HAP-1 (cell line): Measurements from ENCODE around the gene OR6S1.
A peak's percentile ranks its signal among the peaks of the same experiment; 100 is the strongest.
"Not testable (repeated sequence)": the region's sequence is repeated elsewhere in the genome, so short reads cannot be mapped to it uniquely, and the experiment has no call there.

Source experiments
- DNase-seq, 2 experiments: peaks; one replicate each; pipeline ENCODE4 v3.0.0-alpha.2; 2016 to 2020; ENCODE audit warnings: low spot score in 2 of 2
- H3K27me3 ChIP-seq: fragments of 250-450 bp; sonication (Bioruptor Pico); 2 replicates; pipeline ENCODE4 v1.5.1; 2020; ENCODE audit warnings: low read depth, mild to moderate bottlenecking, moderate library complexity
- H3K36me3 ChIP-seq: fragments of 250-450 bp; sonication (Bioruptor Pico); replicated peaks from 2 replicates; pipeline ENCODE4 v1.5.1; 2020; ENCODE audit warnings: mild to moderate bottlenecking
- H3K4me1 ChIP-seq: fragments of 250-450 bp; sonication (Bioruptor Pico); 2 replicates; pipeline ENCODE4 v1.5.1; 2020; ENCODE audit warnings: mild to moderate bottlenecking
- H3K4me3 ChIP-seq: fragments of 250-450 bp; sonication (Bioruptor Pico); 2 replicates; pipeline ENCODE4 v1.5.1; 2020; ENCODE audit warnings: mild to moderate bottlenecking, moderate library complexity
- H3K9me3 ChIP-seq: fragments of 250-450 bp; sonication (Bioruptor Pico); 2 replicates; pipeline ENCODE4 v1.5.1; 2020; ENCODE audit warnings: mild to moderate bottlenecking, moderate library complexity
- in situ Hi-C: fragments of 300-500 bp; cut with MboI; formaldehyde crosslinking; loops from 3 replicates; pipeline ENCODE4 v1.14.3; 2020; ENCODE audit warnings: low sequenced_read_pairs, inconsistent platforms, mixed read lengths

The OR6S1 gene

DNA sequence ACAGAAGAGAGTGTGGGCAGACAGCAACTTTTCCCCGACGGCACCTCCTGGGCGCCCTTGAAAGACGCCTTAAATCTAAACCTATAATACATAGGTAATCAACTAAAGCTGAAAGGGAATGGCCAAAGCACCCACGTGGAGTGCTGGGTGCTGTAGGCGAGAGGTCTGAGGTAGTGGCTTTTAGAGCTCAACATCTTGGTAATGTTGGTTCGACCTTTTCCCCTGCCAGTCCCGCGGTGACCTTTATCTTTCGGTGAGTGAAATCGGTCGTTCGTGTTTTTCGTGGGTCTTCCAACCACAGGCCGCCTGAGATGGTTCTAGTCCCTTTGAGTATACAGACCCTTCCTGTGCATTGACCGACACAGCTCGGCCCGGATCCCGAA, 9.1 kb downstream of the OR6S1 start:
- H3K4me3 ChIP-seq = peak overlapping the region; percentile 53
- peaks cover 11% of the 10 kb centered on the region for H3K27me3 ChIP-seq
- peaks cover 4% of the 10 kb centered on the region for H3K4me1 ChIP-seq
- no peaks in the 10 kb centered on the region for H3K9me3 ChIP-seq
- in situ Hi-C loops = loop anchor here (5.0 kb wide), 1 partner anchor 50 kb away; the partner anchor contains the start of gene RNASE4
- DNase-seq = peak; percentile 45 to 50
- H3K36me3 ChIP-seq = no peaks in the 10 kb centered on the region

- peaks cover 11% of the 10 kb centered on the region for H3K27me3 ChIP-seq
- peak; percentile 55 to 82 for DNase-seq
Observed at GRCh38 chr14:20631880-20632389, 9.6 kb downstream of the OR6S1 start.

GRCh38 chr14:20631023-20631879, 10.2 kb downstream of the OR6S1 start:
- H3K4me1 ChIP-seq = peaks cover 4% of the 10 kb centered on the region
- no peaks in the 10 kb centered on the region for H3K9me3 ChIP-seq
- H3K27me3 ChIP-seq = peaks cover 9% of the 10 kb centered on the region
- H3K4me3 ChIP-seq = peak overlapping the region; percentile 53
- in situ Hi-C loops = loop anchor here (5.0 kb wide), 1 partner anchor 51 kb away; the partner anchor contains the start of gene RNASE4
- H3K36me3 ChIP-seq = no peaks in the 10 kb centered on the region
- DNase-seq = peak; percentile 69 to 75

More at GRCh38 chr14:20631880-20632389, 9.6 kb downstream of the OR6S1 start:
- no peaks in the 10 kb centered on the region for H3K9me3 ChIP-seq
- in situ Hi-C loops = loop anchor here (5.0 kb wide), 1 partner anchor 50 kb away; the partner anchor contains the start of gene RNASE4
- H3K36me3 ChIP-seq = no peaks in the 10 kb centered on the region
- peak overlapping the region; percentile 53 for H3K4me3 ChIP-seq
- H3K4me1 ChIP-seq = peaks cover 4% of the 10 kb centered on the region

- peaks cover 4% of the 10 kb centered on the region for H3K4me1 ChIP-seq
- peaks cover 9% of the 10 kb centered on the region for H3K27me3 ChIP-seq
- no peaks in the 10 kb centered on the region for H3K36me3 ChIP-seq
- H3K9me3 ChIP-seq = no peaks in the 10 kb centered on the region
- peak; percentile 76 to 80 for DNase-seq
- H3K4me3 ChIP-seq = peak overlapping the region; percentile 53
- in situ Hi-C loops = loop anchor here (5.0 kb wide), 1 partner anchor 52 kb away; the partner anchor contains the start of gene RNASE4
Observed at GRCh38 chr14:20630340-20631022, 11.0 kb downstream of the OR6S1 start.

- Histone ChIP-seq H3K9me3 (no peaks in the 10 kb centered on the region; the same call in 1 of the 2 replicates), H3K4me3 (no peak overlapping the region), H3K36me3 (no peaks in the 10 kb centered on the region), H3K4me1 (peaks cover 4% of the 10 kb centered on the region), H3K27me3 (peaks cover 9% of the 10 kb centered on the region)
- in situ Hi-C loops = no loop called here
- no peak for DNase-seq
Observed at GRCh38 chr14:20628063-20628854, 13.2 kb downstream of the OR6S1 start.

- in situ Hi-C loops = no loop called here
- H3K4me1 ChIP-seq = peaks cover 4% of the 10 kb centered on the region
Observed at GRCh38 chr14:20627346-20628027, 14.0 kb downstream of the OR6S1 start.

GRCh38 chr14:20626274-20626673, 15.2 kb downstream of the OR6S1 start:
- Histone ChIP-seq H3K4me3 (no peak overlapping the region), H3K9me3 (no peaks in the 10 kb centered on the region; the same call in 1 of the 2 replicates), H3K27me3 (peaks cover 9% of the 10 kb centered on the region), H3K36me3 (no peaks in the 10 kb centered on the region), H3K4me1 (peaks cover 1% of the 10 kb centered on the region)
- in situ Hi-C loops = no loop called here
- DNase-seq = no peak

More at GRCh38 chr14:20627346-20628027, 14.0 kb downstream of the OR6S1 start:
- Histone ChIP-seq H3K27me3 (peaks cover 9% of the 10 kb centered on the region), H3K9me3 (no peaks in the 10 kb centered on the region; the same call in 1 of the 2 replicates), H3K4me3 (no peak overlapping the region), H3K36me3 (no peaks in the 10 kb centered on the region)
- DNase-seq = no peak

- Histone ChIP-seq H3K4me3 (no peak overlapping the region), H3K27me3 (peaks cover 9% of the 10 kb centered on the region), H3K9me3 (no peaks in the 10 kb centered on the region; the same call in 1 of the 2 replicates), H3K4me1 (no peaks in the 10 kb centered on the region; the same call in none of the 2 replicates), H3K36me3 (no peaks in the 10 kb centered on the region)
- no peak for DNase-seq
- in situ Hi-C loops = no loop called here
Observed at GRCh38 chr14:20624495-20625070, 16.9 kb downstream of the OR6S1 start.

DNA sequence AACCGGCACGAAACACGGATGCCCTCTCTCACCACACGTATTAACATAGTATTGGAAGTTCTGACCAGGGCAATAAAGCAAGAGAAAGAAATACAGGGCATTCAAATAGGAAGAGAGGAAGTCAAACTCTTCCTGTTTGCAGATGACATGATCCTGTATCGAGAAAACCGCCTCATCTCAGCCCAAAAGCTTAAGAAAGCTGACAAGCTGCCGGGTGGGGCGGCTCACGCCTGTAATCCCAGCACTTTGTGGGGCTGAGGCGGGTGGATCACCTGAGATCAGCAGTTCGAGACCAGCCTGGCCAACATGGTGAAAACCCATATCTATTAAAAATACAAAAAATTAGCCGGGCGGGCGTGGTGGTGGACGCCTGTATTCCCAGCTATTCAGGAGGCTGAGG, 17.7 kb downstream of the OR6S1 start:
- H3K27me3 ChIP-seq = peaks cover 5% of the 10 kb centered on the region
- no peak overlapping the region for H3K4me3 ChIP-seq
- no peak for DNase-seq
- H3K36me3 ChIP-seq = no peaks in the 10 kb centered on the region
- H3K4me1 ChIP-seq = no peaks in the 10 kb centered on the region; the same call in none of the 2 replicates
- in situ Hi-C loops = no loop called here
- no peaks in the 10 kb centered on the region; the same call in 1 of the 2 replicates for H3K9me3 ChIP-seq

DNA sequence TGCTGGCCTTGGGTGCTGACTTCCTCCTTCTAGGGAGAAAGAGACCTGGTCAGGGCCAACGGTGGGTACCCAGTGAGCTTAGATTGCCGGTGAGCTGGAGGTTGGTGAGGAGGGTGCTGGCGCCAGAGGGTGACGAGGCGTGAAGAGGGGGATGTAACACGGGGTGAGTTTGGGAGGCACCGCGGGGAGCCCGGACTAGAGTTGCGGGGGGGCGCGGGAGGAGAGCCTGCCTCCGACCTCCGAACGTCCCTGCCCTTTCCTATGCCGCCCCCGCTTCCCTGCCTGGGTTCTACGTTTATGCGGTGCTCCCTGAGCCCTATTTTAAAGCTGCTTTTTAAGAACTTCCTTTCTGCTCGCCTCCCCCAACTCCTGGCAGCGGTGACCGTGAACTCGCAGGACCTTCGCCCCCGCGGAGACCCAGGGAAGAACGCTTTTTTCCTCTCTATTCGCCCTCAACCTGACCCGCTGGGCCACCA, 18.6 kb downstream of the OR6S1 start:
- in situ Hi-C loops = no loop called here

GRCh38 chr14:20620798-20621478, 20.6 kb downstream of the OR6S1 start:
- no peak for DNase-seq
- Histone ChIP-seq H3K36me3 (no peaks in the 10 kb centered on the region), H3K9me3 (no peaks in the 10 kb centered on the region; the same call in 1 of the 2 replicates), H3K4me3 (no peak overlapping the region), H3K4me1 (peaks cover 6% of the 10 kb centered on the region), H3K27me3 (no peaks in the 10 kb centered on the region)
- in situ Hi-C loops = no loop called here

More for the DNA sequence above, 18.6 kb downstream of the OR6S1 start:
- H3K4me1 ChIP-seq = peaks cover 6% of the 10 kb centered on the region
- no peaks in the 10 kb centered on the region for H3K36me3 ChIP-seq
- peaks cover 5% of the 10 kb centered on the region; the same call in 1 of the 2 replicates for H3K27me3 ChIP-seq
- no peak overlapping the region for H3K4me3 ChIP-seq
- no peak for DNase-seq
- H3K9me3 ChIP-seq = no peaks in the 10 kb centered on the region; the same call in 1 of the 2 replicates

DNA sequence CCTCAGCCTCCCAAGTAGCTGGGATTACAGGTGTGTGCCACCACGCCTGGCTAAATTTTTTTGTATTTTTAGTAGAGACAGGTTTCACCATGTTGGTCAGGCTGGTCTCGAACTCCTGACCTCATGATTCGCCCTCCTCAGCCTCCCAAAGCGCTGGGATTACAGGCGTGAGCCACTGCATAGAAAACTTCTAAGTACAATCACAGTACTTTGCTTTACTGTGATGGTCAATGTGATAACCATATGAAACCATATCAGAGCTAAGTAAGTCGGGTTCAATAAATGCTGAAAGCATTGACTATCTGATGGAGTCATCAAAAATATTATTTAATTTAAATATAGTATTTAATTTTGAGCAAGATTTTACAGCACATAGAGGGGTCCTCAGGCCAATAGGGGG, 21.8 kb downstream of the OR6S1 start:
- H3K36me3 ChIP-seq, DNase-seq, H3K9me3 ChIP-seq, H3K27me3 ChIP-seq, H3K4me3 ChIP-seq, in situ Hi-C loops, H3K4me1 ChIP-seq: not testable (repeated sequence)
